Keratinocyte (primary cell): ENCODE data around the gene PITPNC1. TPM values are rescaled to one million over a fixed set of nuclear protein-coding genes. Genes with fewer than 3 reads are reported as not detected.

ENCODE experiments used
- DNase-seq: peaks from one replicate; pipeline ENCODE4 v3.0.0-alpha.2; 2011; ENCODE audit warnings: low read depth, missing footprints, low spot score
- FAIRE-seq: peaks from 2 replicates; lab custom pipeline; 2011; peaks lifted over from hg19 to GRCh38; lab: Jason Lieb, UNC
- H2AFZ ChIP-seq: 2 replicates; pipeline ENCODE4 v1.6.0; 2012; ENCODE audit warnings: low read length, control low read depth, inconsistent platforms; ENCODE audit not compliant: control insufficient read depth
- H3K27ac ChIP-seq: 2 replicates; pipeline ENCODE4 v1.5.1; 2011; ENCODE audit warnings: low read length; ENCODE audit not compliant: control insufficient read depth, insufficient read depth
- H3K27me3 ChIP-seq: 3 replicates; pipeline ENCODE4 v1.6.0; 2011; ENCODE audit warnings: low read length; ENCODE audit not compliant: control insufficient read depth, insufficient read depth; ENCODE audit errors: extremely low read depth
- H3K36me3 ChIP-seq, 2 experiments: 2 replicates in 1 of 2; 3 replicates in 1 of 2; pipeline ENCODE4 v1.5.1; 2011; ENCODE audit warnings: low read length in 2 of 2, mild to moderate bottlenecking in 1 of 2; ENCODE audit not compliant: control insufficient read depth in 2 of 2, insufficient read depth in 2 of 2; ENCODE audit errors: extremely low read depth in 1 of 2
- H3K4me1 ChIP-seq: 3 replicates; pipeline ENCODE4 v1.5.1; 2011; ENCODE audit warnings: low read length; ENCODE audit not compliant: control insufficient read depth, insufficient read depth; ENCODE audit errors: extremely low read depth
- H3K4me2 ChIP-seq: 3 replicates; pipeline ENCODE4 v1.6.0; 2011; ENCODE audit warnings: low read depth, low read length; ENCODE audit not compliant: control insufficient read depth, insufficient read depth; ENCODE audit errors: extremely low read depth
- H3K4me3 ChIP-seq, 3 experiments: fragments of 200-600 bp in 1 of 3; sonication (generic) in 1 of 3; 2 replicates in 2 of 3; 3 replicates in 1 of 3; pipeline ENCODE4 v1.5.1; 2011 to 2016; ENCODE audit warnings: low read length in 3 of 3, mild to moderate bottlenecking in 3 of 3, control low read depth in 2 of 3, inconsistent platforms in 1 of 3, low read depth in 1 of 3, mixed read lengths in 1 of 3, mixed run types in 1 of 3, moderate library complexity in 1 of 3; ENCODE audit not compliant: control insufficient read depth in 2 of 3, insufficient read depth in 2 of 3; ENCODE audit errors: extremely low read depth in 1 of 3
- H3K79me2 ChIP-seq: 2 replicates; pipeline ENCODE4 v1.6.0; 2012; ENCODE audit warnings: low read length; ENCODE audit not compliant: control insufficient read depth, insufficient read depth
- H3K9ac ChIP-seq: 3 replicates; pipeline ENCODE4 v1.6.0; 2011; ENCODE audit warnings: low read length; ENCODE audit not compliant: control insufficient read depth, insufficient read depth; ENCODE audit errors: extremely low read depth
- H3K9me1 ChIP-seq: 3 replicates; pipeline ENCODE4 v1.6.0; 2011; ENCODE audit warnings: low read length; ENCODE audit not compliant: control insufficient read depth, insufficient read depth; ENCODE audit errors: extremely low read depth
- H3K9me3 ChIP-seq: 2 replicates; pipeline ENCODE4 v1.5.1; 2012; ENCODE audit warnings: low read depth, low read length; ENCODE audit not compliant: control insufficient read depth
- H4K20me1 ChIP-seq: 3 replicates; pipeline ENCODE4 v1.6.0; 2011; ENCODE audit warnings: low read length; ENCODE audit not compliant: control insufficient read depth, insufficient read depth; ENCODE audit errors: extremely low read depth
- EZH2 ChIP-seq: IDR thresholded peaks from one replicate; pipeline ENCODE4 v1.6.1; 2012; ENCODE audit warnings: inconsistent platforms, mild to moderate bottlenecking, low read length, moderate library complexity
- dilution Hi-C: fragments of 300-500 bp; cut with MboI; formaldehyde crosslinking; loops from one replicate; pipeline ENCODE4 v1.7.0; 2020; ENCODE audit warnings: low sequenced_read_pairs; ENCODE audit not compliant: extremely low pct_ligation_motif_present
- polyA plus RNA-seq, 5 experiments: library from polyadenylated mRNA; depleted of rRNA in 3 of 5; stranded (reverse) in 3 of 5; stranded (forward) in 1 of 5; unstranded in 1 of 5; fragments of >200 nt; gene quantifications; 1 replicate in 1 of 5; 2 replicates in 3 of 5; 3 replicates in 1 of 5; pipeline versions ENCODE4 v1.2.1 to v1.2.3, GENCODE V29; 2011 to 2012; ENCODE audit warnings: missing spikeins in 2 of 5, low read depth in 1 of 5, low replicate concordance in 1 of 5
- TF ChIP-seq, protein P1 (sequence below), 3 experiments: IDR thresholded peaks in 1 of 3; conservative IDR thresholded peaks in 1 of 3; optimal IDR thresholded peaks in 1 of 3; 2 replicates in 2 of 3; 3 replicates in 1 of 3; pipeline versions ENCODE3 to v1.5.1; 2011; ENCODE audit warnings: low read length in 3 of 3, mild to moderate bottlenecking in 3 of 3, moderate library complexity in 2 of 3, control low read depth in 1 of 3, inconsistent platforms in 1 of 3; ENCODE audit not compliant: insufficient read depth in 2 of 3; ENCODE audit errors: extremely low read depth in 1 of 3

The PITPNC1 gene
- polyA plus RNA-seq, 1 donor (not counting 4 experiments of a cell fraction or from before 2014, with no cell fraction given) = 24.8 TPM

DNA sequence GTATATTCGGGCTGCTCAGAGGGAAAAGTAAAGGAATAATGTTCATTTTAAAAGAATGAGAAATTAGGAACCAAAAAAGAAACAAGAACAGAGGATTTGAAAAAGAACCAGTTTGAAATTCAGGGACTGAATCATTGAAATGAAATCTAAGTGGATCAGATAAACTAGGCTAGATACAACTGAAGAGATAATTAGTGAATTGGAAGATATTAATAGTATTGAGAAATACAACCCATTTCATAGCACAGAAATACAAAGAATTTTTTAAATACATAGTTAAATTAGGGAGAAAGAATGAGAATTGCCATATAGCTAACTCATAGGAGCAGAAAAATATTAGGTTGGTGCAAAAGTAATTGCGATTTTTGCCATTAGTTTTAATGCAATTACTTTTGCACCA, 223.3 kb downstream of the PITPNC1 start:
- no peak for FAIRE-seq
- no peak for TF ChIP-seq EZH2
- TF ChIP-seq, protein P1, sequence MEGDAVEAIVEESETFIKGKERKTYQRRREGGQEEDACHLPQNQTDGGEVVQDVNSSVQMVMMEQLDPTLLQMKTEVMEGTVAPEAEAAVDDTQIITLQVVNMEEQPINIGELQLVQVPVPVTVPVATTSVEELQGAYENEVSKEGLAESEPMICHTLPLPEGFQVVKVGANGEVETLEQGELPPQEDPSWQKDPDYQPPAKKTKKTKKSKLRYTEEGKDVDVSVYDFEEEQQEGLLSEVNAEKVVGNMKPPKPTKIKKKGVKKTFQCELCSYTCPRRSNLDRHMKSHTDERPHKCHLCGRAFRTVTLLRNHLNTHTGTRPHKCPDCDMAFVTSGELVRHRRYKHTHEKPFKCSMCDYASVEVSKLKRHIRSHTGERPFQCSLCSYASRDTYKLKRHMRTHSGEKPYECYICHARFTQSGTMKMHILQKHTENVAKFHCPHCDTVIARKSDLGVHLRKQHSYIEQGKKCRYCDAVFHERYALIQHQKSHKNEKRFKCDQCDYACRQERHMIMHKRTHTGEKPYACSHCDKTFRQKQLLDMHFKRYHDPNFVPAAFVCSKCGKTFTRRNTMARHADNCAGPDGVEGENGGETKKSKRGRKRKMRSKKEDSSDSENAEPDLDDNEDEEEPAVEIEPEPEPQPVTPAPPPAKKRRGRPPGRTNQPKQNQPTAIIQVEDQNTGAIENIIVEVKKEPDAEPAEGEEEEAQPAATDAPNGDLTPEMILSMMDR (optimal IDR thresholded peaks at IDR 0.05 in 1 of 3, IDR thresholded peaks at IDR 0.05 in 1 of 3, conservative IDR thresholded peaks at IDR 0.05 in 1 of 3; ENCODE audit: extremely low read depth in 1 of 3, insufficient read depth in 2 of 3, low read length in 3 of 3) = no peak
- dilution Hi-C loops = no loop called here

DNA sequence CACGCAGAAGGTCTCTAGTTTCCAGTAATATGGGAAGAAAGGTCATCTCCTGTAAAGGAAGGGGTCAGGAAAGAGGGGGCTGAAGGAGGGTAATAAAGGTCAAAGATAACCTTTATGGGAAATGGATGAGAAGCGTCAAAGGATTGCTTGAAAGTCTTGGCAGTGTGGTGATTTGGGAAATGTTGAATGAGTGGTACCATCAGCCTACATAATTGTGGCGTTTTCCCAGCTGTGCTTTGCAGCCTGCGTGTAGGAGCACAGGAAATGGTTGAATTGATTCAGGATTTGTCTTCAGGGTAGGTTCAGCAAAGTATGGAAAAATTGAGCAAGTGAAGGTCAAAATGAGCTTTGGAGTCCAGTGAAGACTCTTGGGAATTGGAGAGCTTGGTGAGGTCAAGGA, 224.8 kb downstream of the PITPNC1 start:
- H2AFZ ChIP-seq = no peak overlapping the region
- no peaks in the 10 kb centered on the region for H3K9me1 ChIP-seq
- H3K4me2 ChIP-seq = no peak overlapping the region
- no peak overlapping the region for H3K9ac ChIP-seq
- H3K27ac ChIP-seq = no peak overlapping the region
- no peak for DNase-seq
- dilution Hi-C loops = no loop called here
- no peaks in the 10 kb centered on the region for H4K20me1 ChIP-seq
- TF ChIP-seq, protein P1 (optimal IDR thresholded peaks at IDR 0.05 in 1 of 3, IDR thresholded peaks at IDR 0.05 in 1 of 3, conservative IDR thresholded peaks at IDR 0.05 in 1 of 3; ENCODE audit: extremely low read depth in 1 of 3, insufficient read depth in 2 of 3, low read length in 3 of 3) = no peak
- no peak for TF ChIP-seq EZH2
- H3K27me3 ChIP-seq = no peaks in the 10 kb centered on the region
- H3K79me2 ChIP-seq = no peaks in the 10 kb centered on the region
- no peak for FAIRE-seq
- no peaks in the 10 kb centered on the region for H3K9me3 ChIP-seq
- H3K4me1 ChIP-seq = peaks cover 6% of the 10 kb centered on the region
- H3K36me3 ChIP-seq = peaks cover 0 to 3% of the 10 kb centered on the region in 2 experiments
- H3K4me3 ChIP-seq = no peak overlapping the region

More for the DNA sequence above, 223.3 kb downstream of the PITPNC1 start:
- H3K27me3 ChIP-seq = no peaks in the 10 kb centered on the region
- no peak overlapping the region for H3K27ac ChIP-seq
- DNase-seq = no peak
- no peak overlapping the region for H3K9ac ChIP-seq
- no peaks in the 10 kb centered on the region for H4K20me1 ChIP-seq
- no peaks in the 10 kb centered on the region for H3K9me3 ChIP-seq
- H3K79me2 ChIP-seq = no peaks in the 10 kb centered on the region
- no peaks in the 10 kb centered on the region for H3K9me1 ChIP-seq
- H3K4me3 ChIP-seq = no peak overlapping the region
- H3K4me2 ChIP-seq = no peak overlapping the region
- H2AFZ ChIP-seq = no peak overlapping the region
- peaks cover 0 to 3% of the 10 kb centered on the region in 2 experiments for H3K36me3 ChIP-seq
- H3K4me1 ChIP-seq = no peaks in the 10 kb centered on the region
